SK-N-SH treated with all-trans-retinoic acid at 6 μM for 48 hours (cell line): ENCODE results near the gene ASL.

Source experiments
- ATAC-seq: fragments of 200-7000 bp; cut with Tn5 transposase; 3 replicates; pipeline ENCODE4 v1.9.1; 2020; ENCODE audit warnings: mild to moderate bottlenecking, moderate library complexity
- BACH2 ChIP-seq: fragments of 250-450 bp; sonication (Bioruptor Pico); IDR thresholded peaks from 2 replicates; pipeline ENCODE4 v1.9.0; 2021; ENCODE audit warnings: mild to moderate bottlenecking, borderline replicate concordance
- CREB5 ChIP-seq: fragments of 250-450 bp; sonication (Bioruptor Pico); IDR thresholded peaks from 2 replicates; pipeline ENCODE4 v1.5.1; 2020; ENCODE audit warnings: low read depth, mild to moderate bottlenecking, moderate library complexity
- CSDC2 ChIP-seq: fragments of 250-450 bp; sonication (Bioruptor Pico); IDR thresholded peaks from 2 replicates; pipeline ENCODE4 v1.5.0; 2020; ENCODE audit warnings: mild to moderate bottlenecking, moderate library complexity
- CSRNP3 ChIP-seq: fragments of 250-450 bp; sonication (Bioruptor Pico); IDR thresholded peaks from 2 replicates; pipeline ENCODE4 v1.5.1; 2021; ENCODE audit warnings: mild to moderate bottlenecking, moderate library complexity
- ESRRG ChIP-seq: fragments of 250-450 bp; sonication (Bioruptor Pico); IDR thresholded peaks from 2 replicates; pipeline ENCODE4 v1.6.1; 2021; ENCODE audit warnings: mild to moderate bottlenecking
- GLIS3 ChIP-seq: fragments of 250-450 bp; sonication (Bioruptor Pico); IDR thresholded peaks from 2 replicates; pipeline ENCODE4 v1.5.0; 2020; ENCODE audit warnings: mild to moderate bottlenecking, moderate library complexity
- ISL1 ChIP-seq: fragments of 250-450 bp; sonication (Bioruptor Pico); IDR thresholded peaks from 2 replicates; pipeline ENCODE4 v2.1.2; 2022; ENCODE audit warnings: mild to moderate bottlenecking, moderate library complexity
- OSR1 ChIP-seq: fragments of 250-450 bp; sonication (Bioruptor Pico); IDR thresholded peaks from 2 replicates; pipeline ENCODE4 v1.8.0; 2022; ENCODE audit warnings: moderate library complexity, mild to moderate bottlenecking, inconsistent platforms
- PATZ1 ChIP-seq: fragments of 250-450 bp; sonication (Bioruptor Pico); IDR thresholded peaks from 2 replicates; pipeline ENCODE4 v1.8.0; 2020; ENCODE audit warnings: mild to moderate bottlenecking, moderate library complexity, borderline replicate concordance
- POU6F1 ChIP-seq: fragments of 250-450 bp; sonication (Bioruptor Pico); IDR thresholded peaks from 2 replicates; pipeline ENCODE4 v1.8.0; 2021; ENCODE audit warnings: low read depth, mild to moderate bottlenecking, moderate library complexity, borderline replicate concordance
- PPARA ChIP-seq: fragments of 250-450 bp; sonication (Bioruptor Pico); IDR thresholded peaks from 2 replicates; pipeline ENCODE4 v1.5.0; 2020; ENCODE audit warnings: mild to moderate bottlenecking, borderline replicate concordance
- RARB ChIP-seq: fragments of 250-450 bp; sonication (Bioruptor Pico); IDR thresholded peaks from 2 replicates; pipeline ENCODE4 v1.8.0; 2021; ENCODE audit warnings: mild to moderate bottlenecking, moderate library complexity
- SNAI2 ChIP-seq: fragments of 250-450 bp; sonication (Bioruptor Pico); IDR thresholded peaks from 2 replicates; pipeline ENCODE4 v1.5.0; 2020; ENCODE audit warnings: mild to moderate bottlenecking, moderate library complexity
- TCF4 ChIP-seq: fragments of 250-450 bp; sonication (Bioruptor Pico); IDR thresholded peaks from 2 replicates; pipeline ENCODE4 v1.8.0; 2021; ENCODE audit warnings: mild to moderate bottlenecking, moderate library complexity, borderline replicate concordance
- TOX ChIP-seq: fragments of 250-450 bp; sonication (Bioruptor Pico); IDR thresholded peaks from 2 replicates; pipeline ENCODE4 v1.8.0; 2021; ENCODE audit warnings: mild to moderate bottlenecking, moderate library complexity, borderline replicate concordance
- TSHZ2 ChIP-seq: fragments of 250-450 bp; sonication (Bioruptor Pico); IDR thresholded peaks from 2 replicates; pipeline ENCODE4 v1.5.0; 2020; ENCODE audit warnings: mild to moderate bottlenecking, moderate library complexity
- ZC3H10 ChIP-seq: fragments of 250-450 bp; sonication (Bioruptor Pico); IDR thresholded peaks from 2 replicates; pipeline ENCODE4 v1.5.1; 2021; ENCODE audit warnings: mild to moderate bottlenecking, moderate library complexity
- ZFP3 ChIP-seq: fragments of 250-450 bp; sonication (Bioruptor Pico); IDR thresholded peaks from 2 replicates; pipeline ENCODE4 v1.5.0; 2020; ENCODE audit warnings: mild to moderate bottlenecking, moderate library complexity
- ZFP30 ChIP-seq: fragments of 450-650 bp; formaldehyde crosslinking; IDR thresholded peaks from 2 replicates; pipeline ENCODE4 v1.5.0; 2022; ENCODE audit warnings: mild to moderate bottlenecking, moderate library complexity
- ZNF565 ChIP-seq: fragments of 450-650 bp; formaldehyde crosslinking; conservative IDR thresholded peaks from 2 replicates; pipeline ENCODE4 v1.5.0; 2020; ENCODE audit warnings: low read depth, mild to moderate bottlenecking, moderate library complexity
- ZNF70 ChIP-seq: fragments of 450-650 bp; formaldehyde crosslinking; IDR thresholded peaks from 2 replicates; pipeline ENCODE4 v1.5.0; 2020; ENCODE audit warnings: mild to moderate bottlenecking, moderate library complexity
- ZNF8 ChIP-seq: fragments of 450-650 bp; formaldehyde crosslinking; IDR thresholded peaks from 2 replicates; pipeline ENCODE4 v1.5.0; 2020; ENCODE audit warnings: mild to moderate bottlenecking, moderate library complexity

ASL gene

GRCh38 chr7:66078067-66078466 is 2.4 kb downstream of the ASL start:
- no peak for ATAC-seq
- no peak for TF ChIP-seq ZNF8
- no peak for TF ChIP-seq OSR1 (CRISPR knock-in tag)
- TF ChIP-seq RARB: no peak
- TF ChIP-seq POU6F1 (CRISPR knock-in tag): no peak
- TF ChIP-seq ZC3H10 (CRISPR knock-in tag): no peak
- no peak for TF ChIP-seq ZNF565 (CRISPR knock-in tag)
- no peak for TF ChIP-seq ZNF70 (CRISPR knock-in tag)
- no peak for TF ChIP-seq ZFP30 (CRISPR knock-in tag)
- TF ChIP-seq ZFP3 (CRISPR knock-in tag): no peak
- no peak for TF ChIP-seq CSRNP3 (CRISPR knock-in tag)

- no peak for ATAC-seq
Observed at GRCh38 chr7:66082083-66082482, 6.5 kb downstream of the ASL start.

More at GRCh38 chr7:66082083-66082482, 6.5 kb downstream of the ASL start:
- TF ChIP-seq SNAI2 (no peak), POU6F1 (CRISPR knock-in tag) (no peak), BACH2 (no peak), PATZ1 (CRISPR knock-in tag) (no peak), TCF4 (CRISPR knock-in tag) (no peak), PPARA (CRISPR knock-in tag) (no peak), CREB5 (no peak), GLIS3 (no peak), ZFP30 (CRISPR knock-in tag) (no peak), RARB (no peak), CSDC2 (CRISPR knock-in tag) (no peak), ISL1 (CRISPR knock-in tag) (no peak), ESRRG (CRISPR knock-in tag) (no peak), CSRNP3 (CRISPR knock-in tag) (no peak), TSHZ2 (CRISPR knock-in tag) (no peak), TOX (CRISPR knock-in tag) (no peak), ZNF70 (CRISPR knock-in tag) (no peak)
